Mesothelial cell of epicardium (in vitro differentiated cells): Measurements from ENCODE around the gene BRSK2. TPM values are rescaled to one million over a fixed set of nuclear protein-coding genes. Genes with fewer than 3 reads are reported as not detected.

Source experiments
- DNase-seq, 2 experiments: peaks; one replicate each; pipeline ENCODE4 v3.0.0; 2021; ENCODE audit warnings: low spot score in 2 of 2; ENCODE audit not compliant: unreplicated experiment in 2 of 2
- H3K27ac Mint-ChIP-seq: 2 replicates; pipeline ENCODE4 v1.8.0; 2021; ENCODE audit warnings: mixed read lengths
- H3K27me3 Mint-ChIP-seq: 2 replicates; pipeline ENCODE4 v1.8.0; 2021; ENCODE audit warnings: low read depth, mixed read lengths
- H3K36me3 Mint-ChIP-seq: 2 replicates; pipeline ENCODE4 v1.8.0; 2021; ENCODE audit warnings: mixed read lengths
- H3K4me1 Mint-ChIP-seq: 2 replicates; pipeline ENCODE4 v1.8.0; 2021; ENCODE audit warnings: mixed read lengths
- H3K4me3 Mint-ChIP-seq: 2 replicates; pipeline ENCODE4 v1.8.0; 2021; ENCODE audit warnings: mild to moderate bottlenecking, moderate library complexity, mixed read lengths
- H3K9me3 Mint-ChIP-seq: 2 replicates; pipeline ENCODE4 v1.8.0; 2021; ENCODE audit warnings: mixed read lengths
- total RNA-seq: library from RNA; stranded (reverse); gene quantifications from 3 replicates; pipeline ENCODE4 v1.2.1, GENCODE V29; 2021
- TF ChIP-seq, protein P1 (sequence below): fragments of 200-600 bp; sonication (generic); IDR thresholded peaks from one replicate; pipeline ENCODE4 v1.5.0; 2021; ENCODE audit warnings: antibody characterized with exemption; ENCODE audit not compliant: unreplicated experiment

Gene BRSK2
- total RNA-seq, 1 donor from 2014 or later: 4.9 TPM

DNA sequence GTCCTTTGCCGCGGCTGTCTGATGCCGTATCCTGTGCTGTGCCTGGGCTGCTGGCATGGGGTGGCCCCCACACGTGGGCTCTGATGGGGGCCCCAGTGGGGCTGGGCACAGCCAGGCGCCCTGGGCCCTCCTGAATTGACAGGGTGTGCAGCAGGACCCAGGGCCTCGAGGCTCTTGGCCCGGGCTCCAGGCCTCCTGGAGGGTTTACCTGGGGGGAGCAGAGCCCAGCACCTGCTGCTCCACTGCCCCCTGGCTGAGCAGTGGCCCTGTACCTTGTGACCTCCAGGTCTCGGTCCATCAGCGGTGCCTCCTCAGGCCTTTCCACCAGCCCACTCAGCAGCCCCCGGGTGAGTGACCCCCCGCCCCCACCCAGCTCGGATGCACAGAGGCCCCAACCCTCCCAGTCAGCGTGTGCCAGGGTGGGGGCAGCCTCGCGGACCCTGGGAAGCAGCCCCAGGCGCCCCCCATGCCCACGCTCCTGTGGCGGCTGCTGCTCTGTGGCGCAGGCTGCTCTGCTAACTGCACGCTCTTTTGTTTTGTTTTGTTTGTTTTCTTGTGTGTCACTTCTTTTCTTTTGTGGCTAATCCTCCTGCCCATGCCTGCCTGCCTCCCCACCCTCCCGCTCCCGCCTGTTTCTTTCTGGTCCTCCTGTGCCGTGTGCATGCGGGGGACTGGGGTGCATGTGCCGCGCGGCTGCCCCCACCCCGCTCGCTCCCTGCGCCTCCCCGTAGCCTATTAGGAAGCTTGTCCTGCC is 59.9 kb downstream of the BRSK2 start:
- H3K36me3 Mint-ChIP-seq: no peaks in the 10 kb centered on the region
- no peaks in the 10 kb centered on the region for H3K9me3 Mint-ChIP-seq
- no peak overlapping the region for H3K4me3 Mint-ChIP-seq
- no peak for DNase-seq
- no peak overlapping the region for H3K27ac Mint-ChIP-seq
- H3K4me1 Mint-ChIP-seq: peaks cover 2% of the 10 kb centered on the region
- TF ChIP-seq, protein P1, sequence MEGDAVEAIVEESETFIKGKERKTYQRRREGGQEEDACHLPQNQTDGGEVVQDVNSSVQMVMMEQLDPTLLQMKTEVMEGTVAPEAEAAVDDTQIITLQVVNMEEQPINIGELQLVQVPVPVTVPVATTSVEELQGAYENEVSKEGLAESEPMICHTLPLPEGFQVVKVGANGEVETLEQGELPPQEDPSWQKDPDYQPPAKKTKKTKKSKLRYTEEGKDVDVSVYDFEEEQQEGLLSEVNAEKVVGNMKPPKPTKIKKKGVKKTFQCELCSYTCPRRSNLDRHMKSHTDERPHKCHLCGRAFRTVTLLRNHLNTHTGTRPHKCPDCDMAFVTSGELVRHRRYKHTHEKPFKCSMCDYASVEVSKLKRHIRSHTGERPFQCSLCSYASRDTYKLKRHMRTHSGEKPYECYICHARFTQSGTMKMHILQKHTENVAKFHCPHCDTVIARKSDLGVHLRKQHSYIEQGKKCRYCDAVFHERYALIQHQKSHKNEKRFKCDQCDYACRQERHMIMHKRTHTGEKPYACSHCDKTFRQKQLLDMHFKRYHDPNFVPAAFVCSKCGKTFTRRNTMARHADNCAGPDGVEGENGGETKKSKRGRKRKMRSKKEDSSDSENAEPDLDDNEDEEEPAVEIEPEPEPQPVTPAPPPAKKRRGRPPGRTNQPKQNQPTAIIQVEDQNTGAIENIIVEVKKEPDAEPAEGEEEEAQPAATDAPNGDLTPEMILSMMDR: no peak
- no peaks in the 10 kb centered on the region for H3K27me3 Mint-ChIP-seq

- TF ChIP-seq, protein P1: no peak
- no peak for DNase-seq
- Mint-ChIP-seq H3K9me3 (no peaks in the 10 kb centered on the region), H3K4me3 (no peak overlapping the region), H3K36me3 (no peaks in the 10 kb centered on the region), H3K4me1 (no peaks in the 10 kb centered on the region), H3K27me3 (no peaks in the 10 kb centered on the region), H3K27ac (no peak overlapping the region)
These were observed 60.7 kb downstream of the BRSK2 start for GRCh38 chr11:1450344-1450875.

DNA sequence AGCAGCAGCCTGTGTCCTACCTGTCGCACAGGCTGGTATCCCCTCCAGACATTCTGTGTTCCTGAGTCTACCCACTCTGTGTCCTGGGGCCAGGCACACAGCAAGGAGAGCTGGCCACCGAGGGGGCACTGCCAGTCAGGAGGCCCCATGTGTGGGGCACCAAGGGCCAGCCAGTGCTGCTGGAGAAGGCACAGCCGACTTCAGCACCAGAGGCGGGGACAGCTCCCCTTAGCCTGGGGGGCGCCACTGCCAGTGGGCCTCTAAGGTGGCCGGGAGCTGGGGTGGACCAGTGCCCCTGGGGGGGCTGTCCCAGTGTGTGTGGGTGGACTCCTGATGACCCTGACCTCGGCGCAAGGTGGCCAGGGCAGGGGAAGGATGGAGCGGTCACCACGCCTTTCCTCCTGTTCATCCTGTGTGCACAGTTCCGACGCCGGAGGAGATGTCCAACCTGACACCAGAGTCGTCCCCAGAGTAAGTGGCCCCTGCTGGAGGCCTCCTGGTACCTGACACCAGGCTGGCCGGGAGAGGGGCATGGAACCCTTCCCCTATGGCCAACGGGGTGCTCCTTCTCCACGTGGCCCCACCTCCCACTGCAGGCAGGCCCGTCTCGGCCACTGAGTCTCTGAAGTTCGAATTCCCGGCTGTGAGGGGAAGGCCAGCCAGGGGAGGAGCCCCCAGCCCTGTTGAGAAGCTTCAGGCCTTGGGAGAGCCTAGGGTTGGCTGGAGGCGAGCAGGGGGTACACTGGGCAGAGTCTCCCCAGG is 61.4 kb downstream of the BRSK2 start:
- Mint-ChIP-seq H3K4me3 (no peak overlapping the region), H3K4me1 (no peaks in the 10 kb centered on the region), H3K9me3 (no peaks in the 10 kb centered on the region), H3K36me3 (no peaks in the 10 kb centered on the region), H3K27me3 (no peaks in the 10 kb centered on the region), H3K27ac (no peak overlapping the region)
- TF ChIP-seq, protein P1: no peak
- peak in 1 of 2 experiments; percentile 59 for DNase-seq

- H3K36me3 Mint-ChIP-seq: no peaks in the 10 kb centered on the region
- no peak for DNase-seq
- H3K4me1 Mint-ChIP-seq: no peaks in the 10 kb centered on the region
- H3K27me3 Mint-ChIP-seq: no peaks in the 10 kb centered on the region
- H3K27ac Mint-ChIP-seq: no peak overlapping the region
- TF ChIP-seq, protein P1: no peak
- no peak overlapping the region for H3K4me3 Mint-ChIP-seq
- H3K9me3 Mint-ChIP-seq: no peaks in the 10 kb centered on the region
These were observed 62.2 kb downstream of the BRSK2 start for GRCh38 chr11:1451781-1452470.

GRCh38 chr11:1452744-1453143 is 63.0 kb downstream of the BRSK2 start:
- no peaks in the 10 kb centered on the region for H3K9me3 Mint-ChIP-seq
- no peaks in the 10 kb centered on the region for H3K36me3 Mint-ChIP-seq
- H3K27ac Mint-ChIP-seq: no peak overlapping the region
- no peaks in the 10 kb centered on the region for H3K4me1 Mint-ChIP-seq
- DNase-seq: no peak
- TF ChIP-seq, protein P1: no peak
- H3K4me3 Mint-ChIP-seq: no peak overlapping the region
- H3K27me3 Mint-ChIP-seq: no peaks in the 10 kb centered on the region
